Endodermal cell (in vitro differentiated cells): ENCODE results near the gene CD300H. TPM values are rescaled to one million over a fixed set of nuclear protein-coding genes. Genes with fewer than 3 reads are reported as not detected.

Source experiments
- DNase-seq: peaks from one replicate; pipeline ENCODE4 v3.0.0-alpha.2; 2017
- H3K27ac ChIP-seq: 2 replicates; pipeline ENCODE4 v1.5.1; 2013; ENCODE audit warnings: mild to moderate bottlenecking, low read depth, low read length, moderate library complexity
- H3K27me3 ChIP-seq: 2 replicates; pipeline ENCODE4 v1.6.1; 2013; ENCODE audit warnings: mild to moderate bottlenecking, low read length, moderate library complexity; ENCODE audit not compliant: insufficient read depth, control insufficient read depth, poor library complexity, severe bottlenecking
- H3K36me3 ChIP-seq: 2 replicates; pipeline ENCODE4 v1.7.0; 2013; ENCODE audit warnings: mild to moderate bottlenecking, low read length, moderate library complexity; ENCODE audit not compliant: control insufficient read depth, insufficient read depth
- H3K4me1 ChIP-seq: one replicate; pipeline ENCODE4 v1.7.0; 2013; ENCODE audit warnings: low read length; ENCODE audit not compliant: control insufficient read depth, insufficient read depth
- H3K4me3 ChIP-seq: 2 replicates; pipeline ENCODE4 v1.5.1; 2013; ENCODE audit warnings: mild to moderate bottlenecking, low read length, moderate library complexity
- H3K9ac ChIP-seq: 2 replicates; pipeline ENCODE4 v1.6.1; 2013; ENCODE audit warnings: mild to moderate bottlenecking, low read length, moderate library complexity; ENCODE audit not compliant: poor library complexity, severe bottlenecking; ENCODE audit errors: extremely low read depth
- H3K9me3 ChIP-seq: 2 replicates; pipeline ENCODE4 v1.6.1; 2013; ENCODE audit warnings: mild to moderate bottlenecking, low read length, moderate library complexity; ENCODE audit not compliant: control insufficient read depth
- H3K27ac Mint-ChIP-seq: 2 replicates; pipeline ENCODE4 v1.8.0; 2020; ENCODE audit warnings: mixed read lengths
- H3K27me3 Mint-ChIP-seq: 2 replicates; pipeline ENCODE4 v1.8.0; 2021; ENCODE audit warnings: mild to moderate bottlenecking, mixed read lengths; ENCODE audit not compliant: insufficient read depth
- H3K36me3 Mint-ChIP-seq: 2 replicates; pipeline ENCODE4 v1.8.0; 2020; ENCODE audit warnings: low read depth, mixed read lengths
- H3K4me1 Mint-ChIP-seq: 2 replicates; pipeline ENCODE4 v1.8.0; 2020; ENCODE audit warnings: mixed read lengths
- H3K4me3 Mint-ChIP-seq: 2 replicates; pipeline ENCODE4 v1.8.0; 2020; ENCODE audit warnings: mild to moderate bottlenecking, moderate library complexity, mixed read lengths
- H3K9me3 Mint-ChIP-seq: 2 replicates; pipeline ENCODE4 v1.8.0; 2020; ENCODE audit warnings: mild to moderate bottlenecking, mixed read lengths
- WGBS, 2 experiments: methylation state at CpG; one replicate each; pipeline versions ENCODE4 v1.1.5 to v1.1.7; 2013; ENCODE audit warnings: missing lambda C conversion rate in 2 of 2, mixed read lengths in 1 of 2; ENCODE audit not compliant: insufficient coverage in 1 of 2, insufficient read length in 1 of 2; 5-methylcytosine and 5-hydroxymethylcytosine counted together
- total RNA-seq, 2 donors: library from RNA; stranded (reverse); fragmentation: NEBNext Ultra II Directional in 1 of 2; extraction: Animal tissue kit (Norgen Biotek cat#: 25700) in 1 of 2; gene quantifications; 2 replicates in 1 of 2; 3 replicates in 1 of 2; pipeline ENCODE4 v1.2.1, GENCODE V29; 2021
- TF ChIP-seq, protein P1 (sequence below): fragments of 200-600 bp; sonication (generic); conservative IDR thresholded peaks from 2 replicates; pipeline ENCODE4 v1.5.0; 2021; ENCODE audit warnings: antibody characterized with exemption, mild to moderate bottlenecking

The CD300H gene
- total RNA-seq, 2 donors from 2014 or later: not detected

DNA sequence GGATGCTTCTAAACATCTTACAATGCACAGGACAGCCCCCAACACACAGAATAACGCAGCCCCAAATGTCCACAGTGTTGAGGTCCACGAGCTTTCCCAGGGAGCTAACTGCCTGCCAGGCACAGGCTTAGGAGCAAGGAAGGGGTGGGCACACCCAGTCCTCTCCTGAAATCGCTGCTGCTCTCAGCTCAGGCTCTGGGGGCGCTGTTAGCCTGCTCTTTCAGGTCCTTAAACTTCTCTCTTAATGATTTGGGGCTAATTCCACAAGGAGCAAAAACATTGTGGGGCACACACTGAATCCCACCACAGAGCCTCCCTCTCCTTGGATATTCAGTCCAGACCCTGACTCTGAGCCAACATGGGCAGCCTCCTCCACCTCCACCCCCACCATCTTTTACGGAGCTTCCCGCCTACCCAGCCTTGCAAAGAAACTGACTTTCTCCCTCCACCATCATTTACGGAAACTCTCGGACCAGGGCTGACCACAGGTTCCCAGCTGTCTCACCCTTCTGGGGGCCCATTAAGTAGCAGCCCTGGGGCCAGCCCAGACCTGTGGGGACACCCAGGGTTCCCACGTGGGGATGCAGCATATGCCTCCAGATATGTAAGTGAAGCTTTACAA, 1.1 kb downstream of the CD300H start:
- H3K4me3 ChIP-seq: no peak overlapping the region
- peak; percentile 93 for DNase-seq
- H3K9ac ChIP-seq: no peak overlapping the region
- H3K36me3 Mint-ChIP-seq: no peaks in the 10 kb centered on the region
- H3K4me1 Mint-ChIP-seq: peaks cover 1% of the 10 kb centered on the region
- H3K27ac Mint-ChIP-seq: no peak overlapping the region
- H3K9me3 Mint-ChIP-seq: no peaks in the 10 kb centered on the region
- 19 to 53% methylated on average over 5 to 9 of the region's 9 CpGs for WGBS, 2 experiments
- H3K36me3 ChIP-seq: no peaks in the 10 kb centered on the region
- H3K9me3 ChIP-seq: no peaks in the 10 kb centered on the region
- TF ChIP-seq, protein P1, sequence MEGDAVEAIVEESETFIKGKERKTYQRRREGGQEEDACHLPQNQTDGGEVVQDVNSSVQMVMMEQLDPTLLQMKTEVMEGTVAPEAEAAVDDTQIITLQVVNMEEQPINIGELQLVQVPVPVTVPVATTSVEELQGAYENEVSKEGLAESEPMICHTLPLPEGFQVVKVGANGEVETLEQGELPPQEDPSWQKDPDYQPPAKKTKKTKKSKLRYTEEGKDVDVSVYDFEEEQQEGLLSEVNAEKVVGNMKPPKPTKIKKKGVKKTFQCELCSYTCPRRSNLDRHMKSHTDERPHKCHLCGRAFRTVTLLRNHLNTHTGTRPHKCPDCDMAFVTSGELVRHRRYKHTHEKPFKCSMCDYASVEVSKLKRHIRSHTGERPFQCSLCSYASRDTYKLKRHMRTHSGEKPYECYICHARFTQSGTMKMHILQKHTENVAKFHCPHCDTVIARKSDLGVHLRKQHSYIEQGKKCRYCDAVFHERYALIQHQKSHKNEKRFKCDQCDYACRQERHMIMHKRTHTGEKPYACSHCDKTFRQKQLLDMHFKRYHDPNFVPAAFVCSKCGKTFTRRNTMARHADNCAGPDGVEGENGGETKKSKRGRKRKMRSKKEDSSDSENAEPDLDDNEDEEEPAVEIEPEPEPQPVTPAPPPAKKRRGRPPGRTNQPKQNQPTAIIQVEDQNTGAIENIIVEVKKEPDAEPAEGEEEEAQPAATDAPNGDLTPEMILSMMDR: peak; percentile 88
- H3K27me3 ChIP-seq: peaks cover 45% of the 10 kb centered on the region
- H3K4me1 ChIP-seq: no peaks in the 10 kb centered on the region
- no peak overlapping the region for H3K4me3 Mint-ChIP-seq
- no peak overlapping the region for H3K27ac ChIP-seq
- peaks cover 34% of the 10 kb centered on the region for H3K27me3 Mint-ChIP-seq

DNA sequence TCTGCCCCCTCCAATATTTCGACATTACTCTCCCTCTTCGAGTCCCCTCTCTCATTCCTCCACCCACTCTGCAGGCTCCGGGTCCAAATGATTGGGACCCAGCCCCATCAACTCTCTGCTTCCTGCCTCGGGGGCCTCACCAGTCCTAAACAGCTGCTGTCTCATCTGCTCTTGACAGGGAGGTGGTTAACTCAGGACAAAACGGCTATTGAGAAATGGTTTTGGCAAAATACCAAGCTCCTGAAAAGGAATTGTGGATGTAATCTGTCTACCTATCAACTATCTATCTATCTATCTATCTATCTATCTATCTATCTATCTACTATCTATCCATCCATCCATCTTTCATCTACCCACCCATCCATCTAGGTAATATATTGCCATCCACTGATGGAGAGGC, 2.2 kb downstream of the CD300H start:
- Histone ChIP-seq H3K9ac (no peak overlapping the region), H3K27me3 (peaks cover 33% of the 10 kb centered on the region), H3K4me1 (no peaks in the 10 kb centered on the region), H3K4me3 (no peak overlapping the region), H3K36me3 (no peaks in the 10 kb centered on the region), H3K27ac (no peak overlapping the region), H3K9me3 (no peaks in the 10 kb centered on the region)
- Mint-ChIP-seq H3K4me3 (no peak overlapping the region), H3K27me3 (peaks cover 28% of the 10 kb centered on the region), H3K9me3 (no peaks in the 10 kb centered on the region), H3K4me1 (peaks cover 1% of the 10 kb centered on the region), H3K27ac (no peak overlapping the region), H3K36me3 (no peaks in the 10 kb centered on the region)
- no peak for DNase-seq
- 88 to 100% methylated on average over 2 to 5 of the region's 5 CpGs for WGBS, 2 experiments
- TF ChIP-seq, protein P1: no peak

DNA sequence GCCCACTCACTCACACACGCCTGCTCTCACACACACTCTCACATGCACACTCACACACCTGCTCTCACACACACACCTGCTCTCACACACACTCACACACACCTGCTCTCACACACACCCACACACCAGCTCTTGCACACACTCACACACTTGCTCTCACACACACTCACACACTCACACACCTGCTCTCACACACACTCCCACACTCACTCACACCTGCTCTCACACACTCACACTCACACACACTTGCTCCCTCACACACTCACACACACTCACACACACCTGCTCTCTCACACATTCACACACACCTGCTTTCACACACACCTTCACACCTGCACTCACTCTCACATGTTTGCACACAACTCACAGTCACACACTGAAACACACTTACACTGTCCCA, 4.0 kb downstream of the CD300H start:
- Mint-ChIP-seq H3K4me3 (no peak overlapping the region), H3K27me3 (peaks cover 20% of the 10 kb centered on the region), H3K27ac (no peak overlapping the region), H3K9me3 (peaks cover 10% of the 10 kb centered on the region), H3K4me1 (peaks cover 1% of the 10 kb centered on the region), H3K36me3 (no peaks in the 10 kb centered on the region)
- no peak overlapping the region for H3K27ac ChIP-seq
- H3K36me3 ChIP-seq: no peaks in the 10 kb centered on the region
- TF ChIP-seq, protein P1: no peak
- peaks cover 7% of the 10 kb centered on the region for H3K9me3 ChIP-seq
- H3K9ac ChIP-seq: no peak overlapping the region
- no peak for DNase-seq
- no peaks in the 10 kb centered on the region for H3K4me1 ChIP-seq
- peaks cover 21% of the 10 kb centered on the region for H3K27me3 ChIP-seq
- 89 to 100% methylated on average over 1 of the region's 1 CpG for WGBS, 2 experiments
- H3K4me3 ChIP-seq: no peak overlapping the region
